Upper lobe of left lung (tissue), 6 donors: Measurements from ENCODE around the gene ARRDC1. TPM values are rescaled to one million over a fixed set of nuclear protein-coding genes. Genes with fewer than 3 reads are reported as not detected.

ENCODE experiments used
- ATAC-seq, 2 donors: fragments of 200-7000 bp; cut with Tn5 transposase; one replicate each; pipeline ENCODE4 v1.9.1; 2022; ENCODE audit warnings: mild to moderate bottlenecking in 2 of 2, moderate library complexity in 2 of 2; ENCODE audit not compliant: low FRiP score in 2 of 2
- DNase-seq, 2 donors: peaks; one replicate each; pipeline ENCODE4 v3.0.0-alpha.2; 2019 to 2020
- H3K27ac ChIP-seq, 4 donors: fragments of 200-600 bp; sonication (generic); one replicate each; pipeline ENCODE4 v1.5.1; 2016 to 2019
- H3K27me3 ChIP-seq, 4 donors: fragments of 200-600 bp; sonication (generic); one replicate each; pipeline ENCODE4 v1.5.1; 2017 to 2019
- H3K36me3 ChIP-seq, 4 donors: fragments of 200-600 bp; sonication (generic); one replicate each; pipeline ENCODE4 v1.5.1; 2016 to 2019
- H3K4me1 ChIP-seq, 4 donors: fragments of 200-600 bp; sonication (generic); one replicate each; pipeline ENCODE4 v1.5.1; 2018 to 2019
- H3K4me3 ChIP-seq, 4 donors: fragments of 200-600 bp; sonication (generic); one replicate each; pipeline ENCODE4 v1.5.1; 2017 to 2019; ENCODE audit warnings: mild to moderate bottlenecking in 2 of 4, moderate library complexity in 1 of 4
- H3K9me3 ChIP-seq, 4 donors: fragments of 200-600 bp; sonication (generic); one replicate each; pipeline ENCODE4 v1.5.1; 2018 to 2019
- CTCF ChIP-seq, 6 experiments: fragments of 450-650 bp in 4 of 6; fragments of 200-600 bp in 2 of 6; sonication (generic) in 2 of 6; IDR thresholded peaks; one replicate each; pipeline ENCODE4 v1.5.1; 2016 to 2019; ENCODE audit warnings: antibody characterized with exemption in 6 of 6
- EP300 ChIP-seq, 4 donors: sonication (generic); formaldehyde crosslinking; IDR thresholded peaks; one replicate each; pipeline ENCODE4 v1.5.1; 2017; ENCODE audit warnings: antibody characterized with exemption in 4 of 4, control low read depth in 2 of 4
- POLR2A ChIP-seq, 4 donors: fragments of 450-650 bp; IDR thresholded peaks; one replicate each; pipeline ENCODE4 v1.5.1; 2016 to 2017; ENCODE audit warnings: antibody characterized with exemption in 4 of 4, mild to moderate bottlenecking in 2 of 4
- POLR2AphosphoS5 ChIP-seq, 2 donors: sonication (generic); formaldehyde crosslinking; IDR thresholded peaks; one replicate each; pipeline ENCODE4 v1.5.1; 2017; ENCODE audit warnings: antibody characterized with exemption in 2 of 2
- WGBS, 2 donors: methylation state at CpG; one replicate each; pipeline ENCODE4 v1.1.5; 2017 to 2018; 5-methylcytosine and 5-hydroxymethylcytosine counted together
- total RNA-seq, 6 donors: library from RNA; depleted of rRNA in 4 of 6; stranded (reverse); fragments of >200 nt in 4 of 6; gene quantifications; one replicate each; pipeline versions ENCODE4 v1.1.0 to v1.2.1, GENCODE V29; 2016 to 2021
- donor health status: DM: no; HTN: no; CAD: no; lungs with moderate emphysema.
- donor health status: DM: no; HTN: yes; CAD: no; lungs with severe emphysema.

Gene ARRDC1
- 100 to 1,000 TPM in 3 of 6 donors, 10 to 100 TPM in 3; 74.9 to 202 (median 99.6) TPM for total RNA-seq

DNA sequence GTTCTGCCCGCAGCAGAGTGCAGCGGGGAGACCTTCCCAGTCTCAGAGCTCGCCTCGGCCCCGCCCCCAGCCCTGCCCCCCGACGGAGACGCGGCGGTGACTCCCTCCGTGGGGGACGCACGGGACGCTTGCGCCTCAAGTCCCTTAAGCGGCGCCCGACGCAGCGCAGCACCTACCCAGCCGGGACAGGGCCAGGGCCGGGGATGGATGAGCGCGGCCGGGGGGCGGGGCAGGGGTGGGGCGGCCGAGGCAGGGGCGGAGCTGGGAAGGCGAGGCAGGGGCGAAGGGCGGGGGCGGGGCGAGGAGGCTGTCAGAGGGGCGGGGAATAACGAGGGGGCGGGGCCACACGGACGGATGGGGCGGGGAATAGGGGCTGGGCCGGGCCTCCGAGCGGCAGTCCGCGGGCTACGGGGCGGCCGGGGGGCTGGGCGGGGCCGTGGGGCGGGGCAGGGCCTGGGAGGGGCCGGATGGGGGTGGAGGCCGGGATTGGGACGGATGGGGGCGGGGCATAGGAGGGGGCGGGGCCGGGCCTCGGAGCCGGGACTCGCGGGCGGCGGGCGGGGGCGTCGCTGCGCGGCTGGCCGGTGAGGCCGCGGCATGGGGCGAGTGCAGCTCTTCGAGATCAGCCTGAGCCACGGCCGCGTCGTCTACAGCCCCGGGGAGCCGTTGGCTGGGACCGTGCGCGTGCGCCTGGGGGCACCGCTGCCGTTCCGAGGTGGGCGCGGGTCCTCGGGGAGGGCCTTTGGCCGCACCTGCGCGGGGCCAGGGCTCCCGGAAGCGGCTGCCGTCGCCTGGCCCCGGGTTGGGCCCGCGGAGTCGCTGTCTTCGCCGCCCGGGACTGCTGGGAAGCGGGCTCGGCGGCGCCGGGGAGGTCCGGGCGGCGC is at the start of gene ARRDC1:
Gene ARRDC1 (plus strand): TSS at position 566 of the 884 bp plus-strand sequence. CDS start 32 bp downstream, at position 598.
- peak within 1 kb of the TSS; percentile 79 to 96 (median 90) for H3K4me3 ChIP-seq
- WGBS, 2 donors: 1% methylated on average over 28 of the region's 111 CpGs; no CpG with 5 or more reads in 1 of the 2 donors
- no peaks in the 10 kb centered on the region for H3K36me3 ChIP-seq
- H3K9me3 ChIP-seq: no peaks in the 10 kb centered on the region
- TF ChIP-seq EP300 (IDR thresholded peaks at IDR 0.05) (no peak), CTCF (IDR thresholded peaks at IDR 0.05) (peak in 1 of 6 experiments; percentile 9), POLR2A (IDR thresholded peaks at IDR 0.05) (peak in 3 of 4 donors; percentile 74 to 92 (median 90)), POLR2AphosphoS5 (IDR thresholded peaks at IDR 0.05) (peak; percentile 71 to 79)
- no peaks in the 10 kb centered on the region for H3K27me3 ChIP-seq
- H3K27ac ChIP-seq: peak within 1 kb of the TSS; percentile 90 to 96 (median 94)
- DNase-seq: peak; percentile 96 to 98
- ATAC-seq: peak; percentile 93 to 94
- H3K4me1 ChIP-seq: peaks cover 26 to 59% (median 37%) of the 10 kb centered on the region in 4 donors

DNA sequence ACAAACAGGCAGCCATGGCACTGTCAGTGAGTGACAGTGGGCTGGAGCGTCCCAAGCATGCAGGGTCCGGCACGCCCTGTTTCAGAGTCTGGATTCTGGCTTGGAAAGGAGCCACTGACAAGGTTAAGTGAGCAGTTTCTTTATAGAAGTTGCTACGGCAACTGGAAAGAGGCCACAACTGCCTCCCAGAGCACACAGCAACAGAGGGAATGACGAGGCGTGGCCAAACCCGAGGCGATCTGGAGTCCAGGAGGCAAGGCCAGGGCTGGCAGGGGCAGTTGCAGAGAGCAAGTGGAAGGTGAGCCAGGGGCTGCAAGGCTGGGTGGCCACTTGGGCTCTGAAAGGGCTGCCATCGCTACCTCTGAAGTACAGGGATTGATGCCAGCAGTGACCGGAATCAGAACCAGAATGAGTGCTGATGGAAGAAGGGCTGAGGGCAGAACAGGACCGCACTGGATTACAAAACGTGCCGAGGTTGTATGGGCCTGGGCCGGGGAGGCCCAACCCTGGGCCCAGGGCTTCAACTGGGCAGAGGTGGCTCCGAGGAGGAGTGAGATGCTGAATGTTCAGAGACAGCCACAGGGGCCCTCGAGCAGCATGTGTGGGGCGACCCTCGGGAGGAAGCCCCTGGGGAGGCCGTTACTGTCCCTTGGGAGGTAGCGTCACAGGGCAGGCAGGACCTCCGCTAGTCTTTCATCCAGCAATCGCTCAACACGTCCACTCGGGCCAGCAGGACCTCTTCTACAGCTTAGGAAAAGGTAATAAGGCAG is 49.2 kb upstream of the ARRDC1 start:
- Histone ChIP-seq H3K4me3 (no peak overlapping the region), H3K27ac (no peak overlapping the region), H3K9me3 (no peaks in the 10 kb centered on the region), H3K36me3 (peaks cover 0 to 57% (median 30%) of the 10 kb centered on the region in 4 donors), H3K27me3 (no peaks in the 10 kb centered on the region), H3K4me1 (peaks cover 6 to 9% (median 7%) of the 10 kb centered on the region in 4 donors)
- no peak for TF ChIP-seq POLR2AphosphoS5 (IDR thresholded peaks at IDR 0.05)
- no peak for TF ChIP-seq EP300 (IDR thresholded peaks at IDR 0.05)
- no peak for TF ChIP-seq CTCF (IDR thresholded peaks at IDR 0.05)
- TF ChIP-seq POLR2A (IDR thresholded peaks at IDR 0.05): no peak
- 87 to 89% methylated on average over 21 to 24 of the region's 24 CpGs for WGBS, 2 donors
- ATAC-seq (no peak), DNase-seq (no peak)

- WGBS, 2 donors: 94 to 97% methylated on average over 4 of the region's 4 CpGs
- no peak for TF ChIP-seq POLR2A (IDR thresholded peaks at IDR 0.05)
- TF ChIP-seq CTCF (IDR thresholded peaks at IDR 0.05): no peak
- no peak for TF ChIP-seq EP300 (IDR thresholded peaks at IDR 0.05)
- no peak for TF ChIP-seq POLR2AphosphoS5 (IDR thresholded peaks at IDR 0.05)
- Histone ChIP-seq H3K27ac (no peak overlapping the region), H3K4me3 (no peak overlapping the region), H3K4me1 (no peaks in the 10 kb centered on the region), H3K9me3 (no peaks in the 10 kb centered on the region), H3K27me3 (no peaks in the 10 kb centered on the region), H3K36me3 (peaks cover 0 to 73% (median 37%) of the 10 kb centered on the region in 4 donors)
- DNase-seq (no peak), ATAC-seq (no peak)
Measured at GRCh38 chr9:137558127-137558526, 47.4 kb upstream of the ARRDC1 start.

- no peak for DNase-seq
- no peak for ATAC-seq
Measured at GRCh38 chr9:137564134-137564533, 41.4 kb upstream of the ARRDC1 start.

More at GRCh38 chr9:137564134-137564533, 41.4 kb upstream of the ARRDC1 start:
- no peak overlapping the region for H3K27ac ChIP-seq
- no peak overlapping the region for H3K4me3 ChIP-seq
- 90 to 97% methylated on average over 10 of the region's 10 CpGs for WGBS, 2 donors
- peaks cover 8 to 53% (median 30%) of the 10 kb centered on the region in 4 donors for H3K36me3 ChIP-seq
- no peaks in the 10 kb centered on the region for H3K27me3 ChIP-seq
- TF ChIP-seq EP300 (IDR thresholded peaks at IDR 0.05) (no peak), CTCF (IDR thresholded peaks at IDR 0.05) (no peak), POLR2A (IDR thresholded peaks at IDR 0.05) (no peak), POLR2AphosphoS5 (IDR thresholded peaks at IDR 0.05) (no peak)
- no peaks in the 10 kb centered on the region for H3K4me1 ChIP-seq
- H3K9me3 ChIP-seq: no peaks in the 10 kb centered on the region
